Activated B cell treated with CpG ODN at 0.5 μM for 24 hours (primary cell): ENCODE results near the gene SPECC1L. TPM values are rescaled to one million over a fixed set of nuclear protein-coding genes. Genes with fewer than 3 reads are reported as not detected.

Source experiments
- ATAC-seq: fragments of 200-7000 bp; cut with Tn5 transposase; one replicate; pipeline ENCODE4 v1.10.0; 2021; ENCODE audit warnings: low read depth, mild to moderate bottlenecking, moderate library complexity
- CTCF ChIA-PET: fragments of 350-600 bp; sonication (Branson Sonifier 250); formaldehyde crosslinking; loops from one replicate; lab custom pipeline; 2021; ENCODE audit warnings: antibody characterized with exemption; lab: Charles Lee
- POLR2A ChIA-PET: fragments of 350-600 bp; sonication (Branson Sonifier 250); formaldehyde crosslinking; loops from one replicate; lab custom pipeline; 2021; ENCODE audit warnings: antibody characterized with exemption; lab: Charles Lee
- DNase-seq: peaks from one replicate; pipeline ENCODE4 v3.0.0; 2022
- H3K27ac Mint-ChIP-seq: one replicate; pipeline ENCODE4 v1.8.0; 2020; ENCODE audit warnings: mixed read lengths
- H3K27me3 Mint-ChIP-seq: one replicate; pipeline ENCODE4 v1.8.0; 2021; ENCODE audit warnings: mixed read lengths
- H3K36me3 Mint-ChIP-seq: one replicate; pipeline ENCODE4 v1.8.0; 2021; ENCODE audit warnings: low read depth, mixed read lengths
- H3K4me1 Mint-ChIP-seq: one replicate; pipeline ENCODE4 v1.8.0; 2021; ENCODE audit warnings: mixed read lengths
- H3K4me3 Mint-ChIP-seq: one replicate; pipeline ENCODE4 v1.8.0; 2020; ENCODE audit warnings: mild to moderate bottlenecking, mixed read lengths
- H3K9me3 Mint-ChIP-seq: one replicate; pipeline ENCODE4 v1.8.0; 2020; ENCODE audit warnings: mixed read lengths
- intact Hi-C: fragments of 100-400 bp; cut with micrococcal nuclease; formaldehyde crosslinking; loops from one replicate; pipeline ENCODE4 v1.15.1; 2024
- total RNA-seq: library from RNA; stranded (reverse); gene quantifications from 2 replicates; pipeline ENCODE4 v1.2.3, GENCODE V29; 2022
- TF ChIP-seq, protein P1 (sequence below): fragments of 200-600 bp; IDR thresholded peaks from one replicate; pipeline ENCODE4 v1.8.0; 2022; ENCODE audit warnings: antibody characterized with exemption, mild to moderate bottlenecking

SPECC1L gene
- total RNA-seq, 1 donor from 2014 or later: 59.0 TPM

DNA sequence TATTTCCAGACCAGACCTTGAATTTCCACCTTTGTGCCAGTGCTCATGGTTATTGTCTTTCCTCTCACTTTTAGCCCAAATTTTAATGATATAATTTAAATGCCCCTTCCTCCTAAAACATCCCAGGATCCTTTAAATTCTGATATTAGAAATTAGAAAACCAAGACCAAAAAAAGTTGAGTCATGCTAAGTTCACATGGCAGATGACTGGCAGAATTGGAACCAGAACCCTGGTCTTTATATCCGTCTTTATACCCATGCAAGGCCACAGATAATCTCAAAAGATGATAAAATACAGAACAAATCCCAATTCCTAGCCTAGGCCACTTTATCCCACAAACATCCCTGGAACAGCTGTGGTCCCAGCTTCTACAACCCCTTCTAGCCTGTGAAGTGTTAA, 183.2 kb downstream of the SPECC1L start:
- DNase-seq: no peak
- TF ChIP-seq, protein P1, sequence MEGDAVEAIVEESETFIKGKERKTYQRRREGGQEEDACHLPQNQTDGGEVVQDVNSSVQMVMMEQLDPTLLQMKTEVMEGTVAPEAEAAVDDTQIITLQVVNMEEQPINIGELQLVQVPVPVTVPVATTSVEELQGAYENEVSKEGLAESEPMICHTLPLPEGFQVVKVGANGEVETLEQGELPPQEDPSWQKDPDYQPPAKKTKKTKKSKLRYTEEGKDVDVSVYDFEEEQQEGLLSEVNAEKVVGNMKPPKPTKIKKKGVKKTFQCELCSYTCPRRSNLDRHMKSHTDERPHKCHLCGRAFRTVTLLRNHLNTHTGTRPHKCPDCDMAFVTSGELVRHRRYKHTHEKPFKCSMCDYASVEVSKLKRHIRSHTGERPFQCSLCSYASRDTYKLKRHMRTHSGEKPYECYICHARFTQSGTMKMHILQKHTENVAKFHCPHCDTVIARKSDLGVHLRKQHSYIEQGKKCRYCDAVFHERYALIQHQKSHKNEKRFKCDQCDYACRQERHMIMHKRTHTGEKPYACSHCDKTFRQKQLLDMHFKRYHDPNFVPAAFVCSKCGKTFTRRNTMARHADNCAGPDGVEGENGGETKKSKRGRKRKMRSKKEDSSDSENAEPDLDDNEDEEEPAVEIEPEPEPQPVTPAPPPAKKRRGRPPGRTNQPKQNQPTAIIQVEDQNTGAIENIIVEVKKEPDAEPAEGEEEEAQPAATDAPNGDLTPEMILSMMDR: no peak
- intact Hi-C loops: no loop called here
- H3K4me1 Mint-ChIP-seq: peaks cover 19% of the 10 kb centered on the region
- ChIA-PET POLR2A (interaction anchor here (1.1 kb wide), 1 partner anchor 19 kb away, joined by 3 read pairs; no protein-coding TSS in a partner anchor), CTCF (no interaction called here)
- no peak for ATAC-seq
- H3K9me3 Mint-ChIP-seq: no peaks in the 10 kb centered on the region
- H3K36me3 Mint-ChIP-seq: no peaks in the 10 kb centered on the region
- H3K4me3 Mint-ChIP-seq: no peak overlapping the region
- H3K27me3 Mint-ChIP-seq: no peaks in the 10 kb centered on the region
- H3K27ac Mint-ChIP-seq: no peak overlapping the region

DNA sequence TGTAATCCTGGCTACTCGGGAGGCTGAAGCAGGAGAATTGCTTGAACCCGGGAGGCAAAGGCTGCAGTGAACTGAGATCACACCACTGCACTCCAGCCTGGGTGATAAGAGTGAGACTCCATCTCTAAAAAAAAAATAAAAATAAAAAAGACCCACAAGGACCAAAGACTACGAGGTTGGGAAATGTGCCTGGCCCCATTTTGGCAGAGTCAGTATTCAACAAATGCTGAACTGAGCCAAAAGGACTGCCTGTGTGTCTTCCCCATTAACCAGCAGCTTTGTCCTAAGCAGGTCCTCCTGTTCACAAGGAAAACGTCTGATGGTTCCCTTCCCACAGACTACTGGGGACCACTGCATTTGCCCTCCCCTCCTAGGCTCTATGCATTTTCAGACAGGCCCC, 184.4 kb downstream of the SPECC1L start:
- TF ChIP-seq, protein P1: no peak
- H3K4me3 Mint-ChIP-seq: no peak overlapping the region
- no peaks in the 10 kb centered on the region for H3K9me3 Mint-ChIP-seq
- ChIA-PET POLR2A (interaction anchor here (0.6 to 1.6 kb wide), 2 partner anchors 16 to 27 kb away, joined by 5 to 6 read pairs; partner anchors contain the start of gene ADORA2A), CTCF (interaction anchor here (1.0 kb wide), 1 partner anchor 28 kb away, joined by 4 read pairs; no protein-coding TSS in a partner anchor)
- no peaks in the 10 kb centered on the region for H3K27me3 Mint-ChIP-seq
- H3K4me1 Mint-ChIP-seq: peaks cover 8% of the 10 kb centered on the region
- intact Hi-C loops: no loop called here
- DNase-seq (no peak), ATAC-seq (no peak)
- no peak overlapping the region for H3K27ac Mint-ChIP-seq
- H3K36me3 Mint-ChIP-seq: no peaks in the 10 kb centered on the region

DNA sequence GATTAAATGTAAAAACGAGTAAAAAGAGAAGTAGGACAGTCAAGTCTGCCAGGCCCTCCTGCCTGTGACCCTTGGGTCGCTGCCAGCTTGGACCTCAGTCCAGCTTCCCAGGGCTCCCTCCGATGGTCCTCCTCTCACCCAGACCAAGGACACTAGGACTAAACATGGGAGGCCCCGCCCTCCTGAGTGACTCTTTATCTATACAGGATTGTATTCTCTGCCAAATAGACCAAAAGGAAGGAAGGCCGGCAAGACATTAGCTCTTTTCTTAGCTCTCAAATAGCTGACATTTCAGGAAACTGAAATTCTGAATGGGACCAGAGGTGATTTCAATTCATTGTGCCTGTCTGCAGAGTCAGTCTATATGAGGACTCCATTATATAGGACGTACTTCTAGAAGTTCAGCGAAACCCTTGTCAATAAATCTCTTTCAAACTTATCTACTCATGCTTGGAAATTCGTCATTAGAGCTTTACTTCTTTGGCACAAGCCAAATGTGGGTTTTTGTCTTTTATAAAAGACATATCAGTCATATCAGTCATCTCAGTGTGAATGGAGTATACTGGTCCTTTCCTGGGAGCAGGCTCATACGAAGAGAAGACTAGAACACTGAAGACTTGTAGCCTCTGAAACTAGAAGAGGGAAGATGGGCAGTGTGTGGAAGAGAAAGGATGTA, 185.3 kb downstream of the SPECC1L start:
- CTCF ChIA-PET: interaction anchor here (1.0 kb wide), 1 partner anchor 28 kb away, joined by 4 read pairs; no protein-coding TSS in a partner anchor
- POLR2A ChIA-PET: interaction anchor here (1.6 kb wide), 1 partner anchor 28 kb away, joined by 5 read pairs; the partner anchor contains the start of gene ADORA2A
- no peak overlapping the region for H3K27ac Mint-ChIP-seq

DNA sequence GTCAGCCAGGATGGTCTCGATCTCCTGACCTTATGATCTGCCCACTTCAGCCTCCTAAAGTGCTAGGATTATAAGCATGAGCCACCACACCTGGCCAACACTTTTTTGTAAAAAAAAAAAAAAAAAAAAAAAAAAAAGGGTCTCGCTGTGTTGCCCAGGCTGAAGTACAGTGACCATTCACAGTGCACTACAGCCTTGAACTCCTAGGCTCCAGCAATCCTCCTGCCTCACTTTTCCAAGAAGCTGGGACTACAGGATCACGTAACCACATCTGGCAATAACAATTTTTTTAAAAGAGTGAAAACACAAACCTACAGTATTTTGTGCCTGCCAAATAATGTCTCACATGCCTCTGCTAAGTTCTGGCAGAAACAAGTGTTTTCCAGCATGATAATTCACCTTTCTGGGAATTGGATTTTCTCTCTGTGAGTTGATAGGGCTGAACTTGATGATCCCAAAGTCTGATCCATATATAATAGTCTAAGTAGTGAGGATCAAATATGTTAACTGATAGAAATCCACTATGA, 187.3 kb downstream of the SPECC1L start:
- intact Hi-C loops: no loop called here
- Mint-ChIP-seq H3K27ac (no peak overlapping the region), H3K27me3 (no peaks in the 10 kb centered on the region), H3K4me3 (no peak overlapping the region), H3K36me3 (no peaks in the 10 kb centered on the region), H3K4me1 (peaks cover 4% of the 10 kb centered on the region), H3K9me3 (no peaks in the 10 kb centered on the region)
- DNase-seq (no peak), ATAC-seq (no peak)
- ChIA-PET POLR2A (interaction anchor here (0.7 kb wide), 1 partner anchor 336 kb away, joined by 5 read pairs; no protein-coding TSS in a partner anchor), CTCF (no interaction called here)
- TF ChIP-seq, protein P1: no peak

More for the DNA sequence above, 185.3 kb downstream of the SPECC1L start:
- H3K4me1 Mint-ChIP-seq: no peaks in the 10 kb centered on the region
- ATAC-seq (no peak), DNase-seq (no peak)
- intact Hi-C loops: no loop called here
- no peaks in the 10 kb centered on the region for H3K9me3 Mint-ChIP-seq
- H3K36me3 Mint-ChIP-seq: no peaks in the 10 kb centered on the region
- no peaks in the 10 kb centered on the region for H3K27me3 Mint-ChIP-seq
- H3K4me3 Mint-ChIP-seq: no peak overlapping the region
- TF ChIP-seq, protein P1: no peak

DNA sequence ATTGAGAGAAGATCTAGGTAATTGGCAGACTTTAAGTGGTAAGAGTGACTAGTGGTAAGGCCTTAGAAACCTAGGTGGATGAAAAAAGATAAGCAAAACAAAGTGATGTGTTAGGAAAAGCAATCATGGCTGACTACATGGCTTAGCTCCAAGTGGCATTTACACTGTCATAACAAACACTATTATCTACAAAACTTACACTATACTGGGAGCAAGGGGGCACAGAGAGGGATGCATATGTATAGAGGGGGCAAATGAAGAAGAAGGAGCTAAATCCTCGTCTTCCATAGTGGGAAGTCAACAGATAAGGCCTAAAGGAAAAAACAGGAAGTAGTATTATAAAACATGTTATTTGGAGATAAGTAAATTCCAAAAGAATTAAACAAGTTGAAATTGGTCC, 189.3 kb downstream of the SPECC1L start:
- no peak overlapping the region for H3K27ac Mint-ChIP-seq
- POLR2A ChIA-PET: no interaction called here

More for the DNA sequence above, 189.3 kb downstream of the SPECC1L start:
- TF ChIP-seq, protein P1: no peak
- DNase-seq: no peak
- CTCF ChIA-PET: no interaction called here
- Mint-ChIP-seq H3K9me3 (no peaks in the 10 kb centered on the region), H3K27me3 (no peaks in the 10 kb centered on the region), H3K36me3 (no peaks in the 10 kb centered on the region), H3K4me3 (no peak overlapping the region), H3K4me1 (peaks cover 12% of the 10 kb centered on the region)
- intact Hi-C loops: no loop called here
- ATAC-seq: no peak
